GM19463 (cell line): ENCODE data around the gene RPSA.
"Not testable (repeated sequence)": the region's sequence is repeated elsewhere in the genome, so short reads cannot be mapped to it uniquely, and the experiment has no call there.

Experiments
- ATAC-seq: cut with Tn5 transposase; IDR thresholded peaks from one replicate; pipeline ENCODE4 v1.9.1; 2021; ENCODE audit warnings: mild to moderate bottlenecking, moderate library complexity; ENCODE audit not compliant: unreplicated experiment

RPSA gene

DNA sequence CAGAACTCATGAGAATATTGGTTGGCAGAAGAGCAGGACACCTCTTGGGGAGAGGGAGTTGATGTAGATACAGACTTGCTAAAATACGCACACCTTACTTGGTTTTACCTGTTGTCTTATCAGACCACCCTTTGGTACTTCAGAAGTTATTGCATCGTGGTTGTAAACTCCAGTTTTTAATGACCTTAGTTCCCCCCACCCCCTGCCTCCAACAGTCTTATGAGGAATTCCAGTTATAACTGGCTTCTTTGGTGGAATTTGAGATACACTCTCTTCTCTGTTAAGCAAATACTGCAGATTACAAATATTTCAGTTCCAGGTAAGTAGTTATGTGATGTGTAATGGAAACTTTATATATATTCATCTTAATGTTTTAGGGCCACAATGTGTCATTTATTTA lies 18.4 kb upstream of the RPSA start:
- no peak for ATAC-seq

DNA sequence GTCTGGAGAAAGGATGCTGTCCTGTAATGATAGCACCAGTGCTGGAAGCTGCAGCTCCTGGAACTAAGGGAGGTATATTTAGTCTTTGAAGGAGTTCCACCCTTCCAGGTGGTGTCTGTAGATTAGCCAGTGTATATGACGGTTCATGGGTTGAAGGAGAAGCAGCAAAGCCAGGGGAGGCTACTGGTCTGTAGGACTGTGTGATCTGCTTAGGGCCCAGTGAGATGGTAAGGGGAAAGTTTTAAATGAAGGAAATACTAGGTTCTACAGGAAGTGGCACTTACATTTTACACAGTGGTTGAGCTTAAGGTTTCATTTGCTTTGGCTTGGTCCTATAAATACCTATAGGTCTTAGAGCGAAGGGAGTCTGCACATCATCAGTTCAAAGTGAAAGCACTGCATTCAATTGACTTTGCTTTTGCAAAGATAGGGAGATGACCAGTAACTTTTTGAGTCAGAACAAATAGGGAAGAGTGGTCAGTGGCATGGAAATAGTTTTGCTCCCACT lies 17.7 kb upstream of the RPSA start:
- ATAC-seq: peak; percentile 68

DNA sequence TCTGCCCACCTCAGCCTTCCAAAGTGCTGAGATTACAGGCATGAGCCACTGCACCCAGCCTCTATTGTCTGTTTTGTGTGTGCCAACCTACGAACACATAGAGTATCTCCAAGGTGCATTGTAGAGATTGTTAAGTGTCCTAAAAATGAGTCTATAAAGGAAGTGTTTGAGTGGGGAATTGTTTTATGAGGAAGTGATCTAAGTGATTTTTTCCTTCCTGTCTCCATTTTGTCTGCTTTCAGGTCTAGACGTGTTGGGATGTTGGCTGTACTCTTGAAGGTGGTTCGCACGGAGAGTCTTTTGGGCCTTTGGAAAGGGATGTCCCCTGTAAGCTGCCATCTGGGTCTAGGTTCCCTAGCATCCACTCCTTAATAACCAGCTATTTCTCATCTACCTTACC lies 16.3 kb upstream of the RPSA start:
- no peak for ATAC-seq

DNA sequence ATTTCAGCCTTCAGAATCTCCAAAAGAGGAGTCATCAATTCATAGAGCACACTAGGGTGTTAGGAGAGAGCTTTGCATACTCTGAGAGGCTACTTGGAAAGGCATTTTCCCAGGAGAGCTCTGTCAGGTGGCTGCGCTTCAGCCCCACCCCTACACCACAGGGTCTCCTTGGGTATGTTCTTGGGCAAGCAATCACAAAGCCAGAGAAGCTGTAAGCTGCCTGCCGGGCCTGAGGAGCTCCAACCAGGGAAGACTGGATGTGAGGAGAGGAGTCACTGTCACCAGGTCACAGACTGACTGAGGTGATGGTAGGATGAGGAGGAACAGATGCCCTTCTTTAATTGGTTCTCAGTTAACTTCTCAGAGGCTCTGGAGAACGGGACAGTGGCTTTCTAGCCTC lies 9.8 kb upstream of the RPSA start:
- ATAC-seq: no peak

DNA sequence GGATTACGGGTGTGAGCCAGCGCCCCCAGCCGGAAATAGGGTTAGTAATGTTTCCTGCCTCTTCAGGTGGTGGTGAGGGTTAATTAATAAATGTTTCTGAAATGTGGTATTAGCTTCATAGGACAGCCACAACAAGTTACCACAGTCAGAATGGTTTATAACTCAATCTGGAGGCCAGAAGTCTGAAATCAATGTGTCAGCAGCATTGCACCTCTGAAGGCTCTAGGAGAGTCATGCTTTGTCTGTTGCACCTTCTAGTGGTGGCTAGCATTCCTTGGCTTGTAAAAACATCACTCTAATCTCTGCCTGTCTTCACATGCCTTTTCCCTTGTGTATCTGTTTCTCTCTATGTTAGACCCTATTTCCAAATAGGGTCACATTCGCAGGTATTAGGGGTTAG lies 7.8 kb upstream of the RPSA start:
- no peak for ATAC-seq

DNA sequence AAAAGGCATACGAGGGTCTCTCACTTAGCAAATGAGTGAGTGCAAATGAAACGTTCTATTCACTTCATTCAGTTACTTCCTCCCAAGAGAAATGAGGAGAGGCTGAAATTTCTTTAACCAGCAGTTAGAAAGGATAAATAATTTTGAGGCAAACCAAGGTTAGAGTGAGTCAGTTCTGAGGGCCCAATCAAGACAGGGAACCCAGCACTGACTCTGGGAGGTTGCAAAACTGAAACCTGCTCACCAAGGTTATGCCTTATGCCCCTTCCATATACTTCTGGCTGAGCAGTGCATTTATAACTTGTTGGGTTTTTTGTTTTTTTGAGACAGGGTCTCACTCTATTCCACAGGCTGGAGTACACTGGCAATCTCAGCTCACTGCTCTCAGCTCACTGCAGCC lies 4.5 kb upstream of the RPSA start:
- no peak for ATAC-seq

DNA sequence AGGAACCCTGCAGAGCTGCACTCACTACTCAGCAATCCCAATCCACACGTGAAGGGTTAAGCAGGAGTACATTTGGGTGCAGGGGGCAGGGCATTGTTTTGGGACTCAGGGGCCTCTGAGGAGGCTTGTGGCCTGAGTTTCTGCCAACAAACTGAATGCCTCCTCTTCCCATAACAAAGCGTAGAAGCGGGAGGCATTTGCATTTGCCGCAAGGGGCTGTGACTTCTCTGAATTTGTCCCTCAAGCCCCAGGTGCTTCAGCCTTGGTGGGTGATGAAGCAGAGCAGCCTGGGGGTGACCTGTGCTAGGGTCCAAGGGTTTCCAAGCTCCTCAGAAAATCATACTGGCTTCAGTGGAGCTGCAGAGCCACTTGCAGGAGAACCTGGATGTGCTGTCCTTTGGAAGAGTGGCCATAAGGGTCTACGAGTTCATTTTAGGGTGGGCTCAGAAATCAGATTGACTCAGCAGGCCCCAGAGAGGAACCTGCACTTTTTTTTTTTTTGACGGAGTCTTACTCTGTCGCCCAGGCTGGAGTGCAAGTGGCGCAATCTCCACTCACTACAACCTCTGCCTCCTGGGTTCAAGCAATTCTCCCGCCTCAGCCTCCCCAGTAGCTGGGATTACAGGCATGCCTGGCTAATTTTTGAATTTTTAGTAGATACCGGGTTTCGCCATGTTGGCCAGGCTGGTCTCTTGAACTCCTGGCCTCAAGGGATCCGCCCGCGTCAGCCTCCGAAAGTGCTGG lies 1.4 kb upstream of the RPSA start:
- no peak for ATAC-seq

DNA sequence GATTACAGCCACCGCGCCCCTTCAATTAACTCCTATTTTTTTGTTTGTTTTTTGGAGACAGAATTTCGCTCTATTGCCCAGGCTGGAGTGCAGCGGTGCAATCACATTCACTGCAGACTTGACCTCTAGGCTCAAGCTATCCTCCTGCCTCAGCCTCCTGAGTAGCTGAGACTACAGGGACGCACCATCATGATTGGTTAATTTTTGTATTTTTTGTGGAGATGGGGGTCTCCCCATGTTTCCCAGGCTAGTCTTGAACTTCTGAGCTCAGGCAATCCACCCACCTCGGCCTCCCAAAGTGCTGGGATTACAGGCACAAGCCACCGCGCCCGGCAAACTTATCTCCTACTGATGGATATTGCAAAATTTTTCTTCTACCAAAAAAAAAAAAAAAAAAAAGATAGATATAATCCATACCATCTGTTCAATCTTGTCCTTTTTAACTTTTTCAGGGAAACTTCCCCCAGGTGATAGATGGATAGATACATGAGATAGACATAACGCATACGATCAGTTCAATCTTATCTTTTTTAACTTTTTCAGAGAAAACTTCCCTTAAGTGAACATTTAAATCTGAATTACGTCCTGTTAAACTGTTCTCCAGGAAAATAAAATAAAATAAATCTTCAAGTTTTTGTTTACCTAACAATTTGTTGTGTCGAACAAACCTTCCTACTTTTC lies 693 bp upstream of the RPSA start:
- ATAC-seq: no peak

DNA sequence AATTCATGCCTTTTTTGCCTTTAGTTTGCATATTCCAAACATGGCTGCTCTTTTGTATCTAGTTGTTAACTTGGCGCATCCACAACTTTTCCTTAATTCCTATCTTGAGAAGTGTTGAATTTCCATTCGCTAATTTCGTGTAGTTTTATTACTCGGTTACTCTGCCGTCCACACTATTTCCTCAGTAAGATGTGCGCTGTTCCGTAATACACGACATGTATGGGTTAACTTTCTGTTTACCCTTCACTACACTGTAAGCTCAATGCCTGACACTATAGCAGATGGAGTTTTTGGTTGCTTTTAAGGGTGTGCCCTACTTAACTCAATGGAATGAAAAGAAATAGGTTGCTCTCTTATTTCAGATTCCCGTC lies 724 bp downstream of the RPSA start:
- no peak for ATAC-seq

DNA sequence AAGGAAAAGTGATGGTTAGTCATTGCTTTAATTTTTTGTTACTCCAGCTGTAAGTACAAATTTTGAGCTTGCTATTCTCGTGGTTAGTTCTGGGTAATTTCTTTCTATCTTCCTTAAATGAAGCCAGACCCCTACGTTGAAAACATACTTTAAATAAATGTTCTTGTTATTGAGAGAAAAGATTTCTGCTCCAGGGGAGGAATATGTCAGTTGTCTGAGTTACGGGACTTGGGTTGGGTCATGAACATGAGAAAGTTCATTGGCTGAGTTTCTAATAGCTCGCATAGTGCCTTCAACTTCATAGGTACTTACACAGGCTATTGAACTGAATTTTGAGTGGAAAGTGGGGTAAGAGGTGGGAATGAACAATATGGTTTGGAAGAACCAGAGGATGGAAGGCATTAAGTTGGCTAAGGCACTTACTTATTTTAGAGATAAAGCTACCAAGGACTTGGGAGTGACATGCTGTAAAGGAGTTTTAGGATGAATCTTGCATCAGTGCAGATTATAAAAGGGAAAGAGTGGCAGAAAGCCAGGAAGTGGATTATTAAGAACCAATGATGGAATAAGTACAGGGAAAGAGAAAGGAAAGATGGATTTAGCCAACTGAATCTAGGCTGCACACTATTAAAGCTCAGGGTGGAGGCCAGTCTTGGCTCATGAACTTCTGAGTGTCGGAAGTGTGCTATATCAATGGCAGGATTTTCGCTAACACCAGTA lies 1.4 kb downstream of the RPSA start:
- no peak for ATAC-seq

DNA sequence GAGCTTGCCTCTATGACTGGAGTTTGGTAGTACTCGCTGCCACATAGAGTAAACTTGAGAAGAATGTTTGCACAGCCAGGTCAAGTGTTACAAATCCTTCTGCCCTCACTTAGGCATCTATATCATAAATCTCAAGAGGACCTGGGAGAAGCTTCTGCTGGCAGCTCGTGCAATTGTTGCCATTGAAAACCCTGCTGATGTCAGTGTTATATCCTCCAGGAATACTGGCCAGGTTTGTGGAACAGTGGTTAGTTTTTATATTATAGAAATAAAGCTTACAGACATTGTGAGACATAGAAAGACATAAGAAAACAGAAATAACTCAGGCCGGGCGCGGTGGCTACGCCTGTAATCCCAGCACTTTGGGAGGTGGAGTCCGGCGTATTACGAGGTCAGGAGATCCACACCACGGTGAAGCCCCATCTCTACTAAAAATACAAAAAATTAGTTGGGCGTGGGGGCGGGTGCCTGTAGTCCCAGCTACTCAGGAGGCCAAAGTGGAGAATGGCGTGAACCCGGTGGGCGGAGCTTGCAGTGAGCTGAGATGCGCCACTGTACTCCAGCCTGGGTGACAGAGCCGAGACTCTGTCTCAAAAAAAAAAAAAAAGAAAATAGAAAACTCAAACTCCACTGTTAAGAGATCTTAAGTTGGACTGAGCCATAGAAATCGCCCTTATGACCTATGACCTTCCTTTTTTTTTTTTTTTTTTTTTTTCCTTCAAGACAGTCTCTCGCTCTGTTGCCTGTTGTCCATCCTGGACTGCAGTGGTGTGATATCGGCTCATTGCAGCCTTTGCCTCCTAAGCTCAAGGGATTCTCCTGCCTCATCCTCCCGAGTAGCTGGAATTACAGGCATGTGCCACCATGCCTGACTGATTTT lies 2.2 kb downstream of the RPSA start:
- ATAC-seq: no peak

DNA sequence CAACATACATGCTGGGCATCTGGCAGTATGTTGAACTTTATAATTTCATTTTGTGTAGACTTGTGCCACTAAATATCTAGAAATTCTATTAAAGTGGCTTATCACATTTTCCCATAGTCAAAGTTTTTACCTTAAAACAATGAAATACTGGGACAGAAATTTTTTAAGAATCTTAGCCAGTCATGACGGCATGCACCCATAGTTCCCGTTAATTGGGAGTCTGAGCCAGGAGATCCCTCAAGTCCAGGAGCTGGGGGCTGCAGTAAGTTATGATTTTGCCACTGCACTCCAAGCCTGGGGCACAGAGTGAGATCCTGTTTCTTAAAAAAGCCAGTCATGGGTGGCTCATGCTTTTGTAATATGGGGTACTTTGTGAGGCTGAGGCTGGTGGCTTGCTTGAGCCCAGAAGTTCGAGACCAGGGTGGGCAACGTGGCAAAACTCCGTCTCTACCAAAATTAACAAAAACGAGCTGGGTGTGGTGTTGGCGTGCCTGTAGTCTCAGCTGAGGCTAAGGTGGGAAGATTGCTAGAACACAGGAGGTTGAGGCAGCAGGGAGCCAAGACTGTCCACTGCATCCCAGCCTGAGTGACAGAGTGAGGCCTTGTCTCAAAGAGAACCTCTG lies 3.1 kb downstream of the RPSA start:
- no peak for ATAC-seq

DNA sequence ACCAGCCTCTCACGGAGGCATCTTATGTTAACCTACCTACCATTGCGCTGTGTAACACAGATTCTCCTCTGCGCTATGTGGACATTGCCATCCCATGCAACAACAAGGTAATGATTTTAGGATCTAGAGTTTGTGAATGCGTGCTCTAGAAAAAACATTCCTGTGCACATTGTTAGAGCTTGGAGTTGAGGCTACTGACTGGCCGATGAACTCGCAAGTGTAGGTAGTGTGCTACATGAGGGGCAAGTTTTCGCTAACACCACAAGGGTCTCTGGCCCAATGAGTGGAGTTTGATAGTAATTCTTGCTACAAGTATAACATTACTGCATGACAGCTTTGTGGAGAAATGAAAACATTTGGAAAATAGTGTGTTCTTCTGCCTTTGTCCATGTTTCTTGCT lies 4.4 kb downstream of the RPSA start:
- no peak for ATAC-seq

DNA sequence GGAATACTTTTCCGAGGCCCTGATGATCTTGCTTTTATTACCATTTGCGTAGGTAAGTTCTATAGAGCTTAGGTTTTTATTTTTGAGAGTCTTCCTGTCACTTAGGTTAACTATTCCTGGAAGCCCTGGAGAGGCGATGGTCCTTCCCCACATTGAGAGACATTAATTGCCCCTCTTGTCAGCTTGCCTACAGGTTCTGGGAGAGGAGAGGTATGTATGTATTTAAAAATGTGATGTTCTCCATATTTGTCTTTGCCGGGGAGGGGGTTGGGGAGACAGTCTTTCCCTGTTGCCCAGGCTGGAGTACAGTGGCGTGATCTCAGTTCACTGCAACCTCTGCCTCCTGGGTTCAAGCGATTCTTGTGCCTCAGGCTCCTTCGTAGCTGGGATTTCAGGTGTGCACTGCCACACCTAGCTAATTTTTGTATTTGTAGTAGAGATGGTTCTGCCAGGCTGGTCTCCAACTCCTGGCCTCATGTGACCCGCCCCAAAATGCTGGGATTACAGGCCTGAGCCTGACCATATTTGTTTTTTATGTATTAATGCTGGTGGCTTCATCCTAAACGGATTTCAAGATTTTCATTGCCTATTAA lies 6.2 kb downstream of the RPSA start:
- no peak for ATAC-seq

DNA sequence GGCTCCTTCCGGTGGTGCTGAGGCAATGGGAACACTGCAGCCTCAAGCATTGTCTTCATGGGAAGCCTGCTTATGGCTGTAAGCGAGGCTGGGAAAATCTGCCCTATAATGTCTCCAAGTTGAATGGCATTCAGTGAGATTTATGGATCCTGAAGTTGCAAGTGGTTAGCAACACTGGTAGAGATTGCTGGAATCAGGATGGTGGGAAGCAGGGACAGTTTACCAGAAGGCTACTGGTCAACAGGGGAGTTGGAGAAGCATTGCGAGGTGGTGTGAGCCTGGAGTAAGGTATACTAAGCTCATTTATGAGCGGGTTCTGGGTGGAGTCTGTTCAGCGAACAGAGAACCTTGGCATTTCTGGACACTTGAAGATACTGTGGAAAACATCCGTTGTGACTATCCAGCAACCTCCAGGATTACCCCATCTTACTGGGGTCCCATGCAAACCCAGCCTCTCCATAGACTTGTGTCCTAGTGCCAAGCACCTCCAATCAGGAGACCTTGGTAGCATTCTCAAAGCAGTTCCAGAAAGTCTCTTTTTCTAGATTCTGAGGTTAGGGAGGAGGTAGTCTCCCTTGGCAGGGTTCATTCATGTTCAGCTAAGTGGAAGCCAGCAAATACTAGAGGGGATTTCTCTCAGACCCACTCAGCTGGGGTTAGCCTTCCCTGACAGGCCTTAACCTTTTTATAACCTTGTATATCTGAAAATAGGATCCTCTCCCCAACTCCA lies 7.3 kb downstream of the RPSA start:
- ATAC-seq: no peak

DNA sequence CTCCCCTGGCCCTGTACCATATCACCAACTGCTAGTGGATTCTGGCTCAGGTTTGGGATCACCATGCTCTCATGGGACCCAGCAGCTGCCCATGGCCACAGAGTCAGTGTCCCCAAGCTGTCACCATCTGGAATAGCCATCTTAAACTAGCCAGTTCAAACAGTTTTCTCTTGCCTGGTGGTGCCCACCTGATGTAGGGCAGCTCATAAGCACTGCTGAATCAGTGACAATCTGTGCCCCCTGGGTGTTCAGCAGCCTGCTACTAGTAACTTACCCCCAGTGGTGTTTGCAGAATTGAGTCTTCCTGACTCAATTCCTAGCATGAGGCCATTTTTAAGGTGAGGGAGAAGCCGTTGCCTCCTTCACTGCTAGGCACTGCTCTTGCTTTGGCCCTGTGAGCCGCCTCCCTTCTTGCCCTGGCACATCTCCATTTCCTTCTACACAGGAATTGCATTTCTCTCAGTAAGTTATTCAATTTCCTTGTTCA lies 7.9 kb downstream of the RPSA start:
- no peak for ATAC-seq

DNA sequence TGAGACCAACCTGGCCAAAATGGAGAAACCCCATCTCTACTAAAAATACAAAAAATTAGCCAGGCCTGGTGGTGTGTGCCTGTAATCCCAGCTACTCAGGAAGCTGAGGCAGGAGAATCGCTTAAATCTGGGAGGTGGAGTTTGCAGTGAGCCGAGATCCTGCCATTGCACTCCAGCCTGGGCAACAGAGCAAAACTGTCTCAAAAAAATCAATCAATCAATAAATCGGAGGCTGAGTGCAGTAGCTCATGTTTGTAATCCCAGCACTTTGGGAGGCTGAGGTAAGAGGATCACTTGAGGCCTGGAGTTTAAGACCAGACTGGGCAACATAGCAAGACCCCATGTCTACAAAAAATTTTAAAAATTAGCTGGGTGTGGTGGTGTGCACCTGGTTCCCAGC lies 8.8 kb downstream of the RPSA start:
- ATAC-seq: not testable (repeated sequence)

DNA sequence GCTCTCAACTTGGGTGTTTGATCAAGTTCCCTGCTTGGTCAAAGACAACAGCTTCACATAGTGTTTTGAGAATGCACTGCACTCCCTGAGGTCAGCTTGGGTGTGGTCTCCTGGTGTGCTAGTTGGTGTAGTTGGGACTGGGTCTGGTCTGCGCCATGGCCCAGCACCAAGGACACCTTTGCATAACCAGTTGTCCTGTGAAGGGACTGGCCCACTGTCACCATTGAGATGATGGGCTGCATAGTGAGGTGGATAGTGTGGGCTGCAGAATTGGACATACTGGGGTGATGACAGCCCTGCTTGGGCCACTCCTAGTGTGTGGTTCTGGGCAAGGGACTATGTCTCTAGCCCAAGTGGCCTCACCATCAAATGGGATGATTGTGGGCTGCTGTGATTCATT lies 9.5 kb downstream of the RPSA start:
- no peak for ATAC-seq

DNA sequence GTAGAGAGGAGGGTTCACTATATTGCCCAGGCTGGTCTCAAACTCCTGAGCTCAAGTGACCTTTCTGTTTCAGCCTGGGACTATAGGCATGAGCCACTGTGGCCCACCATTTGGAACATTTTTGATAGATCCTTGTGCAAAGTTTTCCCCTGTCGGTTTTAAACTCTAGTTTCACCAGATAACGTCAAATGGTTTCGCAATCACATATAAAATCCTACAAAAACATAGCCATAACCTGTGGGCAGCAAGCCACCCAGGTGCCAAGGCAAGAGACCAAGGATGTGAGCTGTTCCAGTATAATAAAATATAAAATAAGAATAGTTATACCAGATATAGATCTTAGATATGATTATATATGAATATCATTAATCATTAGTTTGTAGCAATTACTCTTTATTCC lies 10.5 kb downstream of the RPSA start:
- ATAC-seq: not testable (repeated sequence)
